ENCODE data around the gene AP3S2. TPM values are rescaled to one million over a fixed set of nuclear protein-coding genes. Genes with fewer than 3 reads are reported as not detected.

The AP3S2 gene
- total RNA-seq, 4 donors from 2014 or later, result 20.9 to 90.0 (median 72.6) TPM

DNA sequence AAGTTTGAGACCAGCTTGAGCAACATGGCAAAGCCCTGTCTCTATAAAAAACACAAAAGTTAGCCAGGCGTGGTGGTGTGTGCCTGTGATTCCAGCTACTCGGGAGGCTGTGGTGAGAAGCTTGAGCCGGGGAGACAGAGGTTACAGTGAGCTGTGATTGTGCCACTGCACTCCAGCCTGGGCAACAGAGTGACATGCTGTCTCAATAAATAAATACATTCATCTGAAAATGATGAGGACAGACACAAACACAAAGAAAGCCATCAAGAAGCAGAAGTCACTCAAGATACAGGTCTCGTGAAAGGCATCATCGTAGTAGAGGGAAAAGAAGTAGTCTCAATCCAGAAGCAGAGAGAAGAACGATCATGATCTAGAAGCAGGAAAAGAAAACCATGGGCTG is 18.1 kb downstream of the AP3S2 start:
- 87 to 93% methylated on average over 4 to 6 of the region's 6 CpGs for WGBS, 2 donors (ENCODE audit: low coverage in 1 of 2)
- Histone ChIP-seq H3K4me1 (peaks cover 0 to 12% (median 7%) of the 10 kb centered on the region in 4 donors), H3K27me3 (no peaks in the 10 kb centered on the region), H3K36me3 (peaks cover 0 to 29% (median 13%) of the 10 kb centered on the region in 4 donors), H3K9me3 (no peaks in the 10 kb centered on the region), H3K27ac (no peak overlapping the region), H3K4me3 (no peak overlapping the region)
- no peak for DNase-seq
- in situ Hi-C loops (cut with MboI; ENCODE audit: low pct_ligation_motif_present in 1 of 4, low pct_unique_long_range_greater_than_20kb in 1 of 4, low sequenced_read_pairs in 3 of 4) (loop anchor here in 3 of 4 donors (5.0 to 10.0 kb wide), 2 partner anchors 118 to 121 kb away; partner anchors contain the start of gene MESP1 (in 1 of the 3)), intact Hi-C loops (cut with DNase I; ENCODE audit: low total_unique reads) (loop anchor here (2.0 kb wide), 1 partner anchor 115 kb away; no protein-coding TSS in a partner anchor)
- no peak for TF ChIP-seq POLR2AphosphoS5 (IDR thresholded peaks at IDR 0.05)
- no peak for TF ChIP-seq POLR2A (IDR thresholded peaks at IDR 0.05)
- TF ChIP-seq EP300 (IDR thresholded peaks at IDR 0.05; ENCODE audit: low read depth), result no peak
- TF ChIP-seq, protein P1, sequence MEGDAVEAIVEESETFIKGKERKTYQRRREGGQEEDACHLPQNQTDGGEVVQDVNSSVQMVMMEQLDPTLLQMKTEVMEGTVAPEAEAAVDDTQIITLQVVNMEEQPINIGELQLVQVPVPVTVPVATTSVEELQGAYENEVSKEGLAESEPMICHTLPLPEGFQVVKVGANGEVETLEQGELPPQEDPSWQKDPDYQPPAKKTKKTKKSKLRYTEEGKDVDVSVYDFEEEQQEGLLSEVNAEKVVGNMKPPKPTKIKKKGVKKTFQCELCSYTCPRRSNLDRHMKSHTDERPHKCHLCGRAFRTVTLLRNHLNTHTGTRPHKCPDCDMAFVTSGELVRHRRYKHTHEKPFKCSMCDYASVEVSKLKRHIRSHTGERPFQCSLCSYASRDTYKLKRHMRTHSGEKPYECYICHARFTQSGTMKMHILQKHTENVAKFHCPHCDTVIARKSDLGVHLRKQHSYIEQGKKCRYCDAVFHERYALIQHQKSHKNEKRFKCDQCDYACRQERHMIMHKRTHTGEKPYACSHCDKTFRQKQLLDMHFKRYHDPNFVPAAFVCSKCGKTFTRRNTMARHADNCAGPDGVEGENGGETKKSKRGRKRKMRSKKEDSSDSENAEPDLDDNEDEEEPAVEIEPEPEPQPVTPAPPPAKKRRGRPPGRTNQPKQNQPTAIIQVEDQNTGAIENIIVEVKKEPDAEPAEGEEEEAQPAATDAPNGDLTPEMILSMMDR (IDR thresholded peaks at IDR 0.05), result no peak

DNA sequence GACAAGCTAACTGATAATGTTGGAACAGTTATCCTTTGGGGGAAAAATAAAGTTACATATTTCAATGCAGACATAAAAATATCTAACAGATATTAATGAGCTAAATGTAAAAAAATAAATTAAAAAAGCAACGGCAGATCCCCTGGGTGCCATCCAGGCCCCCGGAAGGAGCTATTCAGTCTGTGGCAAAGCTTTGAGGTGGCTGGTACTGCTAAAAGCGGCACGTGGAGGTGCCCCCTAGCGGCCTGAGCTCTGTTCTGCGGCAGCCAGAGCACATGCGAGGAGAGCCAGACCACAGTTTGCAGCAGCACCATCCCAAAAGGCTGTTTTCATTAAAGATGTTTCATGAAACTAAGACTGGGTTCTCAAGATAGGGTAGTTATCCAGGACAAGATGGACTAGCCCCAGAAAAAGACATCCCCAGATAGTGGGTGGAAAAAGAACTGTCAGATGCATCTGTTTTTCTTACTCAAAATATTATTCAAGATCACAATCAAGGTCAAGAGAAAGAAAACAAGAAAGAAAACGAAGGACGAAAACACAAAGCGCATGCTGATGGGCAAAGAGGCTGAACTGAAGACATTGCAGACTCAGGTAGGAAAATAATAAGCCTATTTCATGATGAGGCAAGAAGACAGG is 18.7 kb downstream of the AP3S2 start:
- TF ChIP-seq EP300 (IDR thresholded peaks at IDR 0.05; ENCODE audit: low read depth) (no peak), POLR2AphosphoS5 (IDR thresholded peaks at IDR 0.05) (no peak), POLR2A (IDR thresholded peaks at IDR 0.05) (no peak)
- TF ChIP-seq, protein P1 (IDR thresholded peaks at IDR 0.05), result peak; percentile 91 to 98 (median 92)
- WGBS, 2 donors (ENCODE audit: low coverage in 1 of 2), result 28% methylated on average over 10 of the region's 10 CpGs
- intact Hi-C loops (cut with DNase I; ENCODE audit: low total_unique reads) (loop anchor here (2.0 kb wide), 1 partner anchor 114 kb away; no protein-coding TSS in a partner anchor), in situ Hi-C loops (cut with MboI; ENCODE audit: low pct_ligation_motif_present in 1 of 4, low pct_unique_long_range_greater_than_20kb in 1 of 4, low sequenced_read_pairs in 3 of 4) (loop anchor here (5.0 to 10.0 kb wide), 3 partner anchors 113 to 120 kb away; partner anchors contain the start of gene MESP1 (in 1 of the 4))
- Histone ChIP-seq H3K27ac (no peak overlapping the region), H3K27me3 (no peaks in the 10 kb centered on the region), H3K4me1 (peaks cover 0 to 12% (median 7%) of the 10 kb centered on the region in 4 donors), H3K36me3 (peaks cover 0 to 33% (median 9%) of the 10 kb centered on the region in 4 donors), H3K9me3 (no peaks in the 10 kb centered on the region), H3K4me3 (no peak overlapping the region)
- peak; percentile 89 for DNase-seq

DNA sequence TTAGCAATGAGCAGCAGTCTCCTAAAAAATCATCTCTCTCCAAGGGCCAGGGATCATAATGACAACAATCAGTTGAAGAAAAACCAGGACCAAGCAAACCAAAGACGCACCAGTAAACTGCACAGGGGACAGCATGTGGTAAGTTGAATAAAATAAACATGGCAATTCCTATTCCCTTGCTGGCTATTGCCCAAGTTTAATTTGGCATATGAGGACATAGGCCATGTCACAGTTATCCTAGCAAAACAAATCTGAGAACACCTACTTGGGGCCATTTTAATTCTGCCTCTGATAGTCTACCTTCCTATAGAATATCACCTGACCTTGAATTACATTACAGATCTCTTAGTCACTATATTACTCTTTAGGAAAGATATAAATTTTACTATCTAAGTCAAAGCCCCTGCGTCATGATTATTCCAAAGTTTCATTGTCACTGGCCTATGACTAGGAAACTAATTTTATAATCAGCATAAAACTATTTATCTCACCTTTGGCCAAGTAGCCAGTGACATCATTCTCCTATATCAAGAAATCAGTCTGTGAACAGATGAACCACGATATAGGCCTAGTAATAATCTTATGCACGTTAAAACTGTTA is 23.0 kb downstream of the AP3S2 start:
- in situ Hi-C loops (cut with MboI; ENCODE audit: low pct_ligation_motif_present in 1 of 4, low pct_unique_long_range_greater_than_20kb in 1 of 4, low sequenced_read_pairs in 3 of 4), result loop anchor here in 2 of 4 donors (5.0 to 10.0 kb wide), 2 partner anchors 108 to 116 kb away; partner anchors contain the start of gene MESP1 (in 1 of the 2)

More for the DNA sequence above, 23.0 kb downstream of the AP3S2 start:
- intact Hi-C loops (cut with DNase I; ENCODE audit: low total_unique reads), result no loop called here
- no peak for DNase-seq
- no peak overlapping the region for H3K4me3 ChIP-seq
- peaks cover 0 to 14% (median 6%) of the 10 kb centered on the region in 4 donors for H3K36me3 ChIP-seq
- no peaks in the 10 kb centered on the region for H3K27me3 ChIP-seq
- H3K9me3 ChIP-seq, result no peaks in the 10 kb centered on the region
- TF ChIP-seq POLR2A (IDR thresholded peaks at IDR 0.05), result no peak
- TF ChIP-seq POLR2AphosphoS5 (IDR thresholded peaks at IDR 0.05), result no peak
- no peak for TF ChIP-seq EP300 (IDR thresholded peaks at IDR 0.05; ENCODE audit: low read depth)
- TF ChIP-seq, protein P1 (IDR thresholded peaks at IDR 0.05), result no peak
- 81 to 87% methylated on average over 4 of the region's 4 CpGs for WGBS, 2 donors (ENCODE audit: low coverage in 1 of 2)
- H3K4me1 ChIP-seq, result peaks cover 0 to 14% (median 7%) of the 10 kb centered on the region in 4 donors
- peak overlapping the region in 1 of 4 donors; percentile 2 for H3K27ac ChIP-seq

Data from transverse colon (tissue), 4 donors.